HG02884 (cell line): ENCODE results near the gene RPP25L.
A peak's percentile ranks its signal among the peaks of the same experiment; 100 is the strongest.

Experiments used
- ATAC-seq: cut with Tn5 transposase; IDR thresholded peaks from one replicate; pipeline ENCODE4 v1.9.1; 2021; ENCODE audit warnings: mild to moderate bottlenecking, moderate library complexity; ENCODE audit not compliant: unreplicated experiment

Gene RPP25L

DNA sequence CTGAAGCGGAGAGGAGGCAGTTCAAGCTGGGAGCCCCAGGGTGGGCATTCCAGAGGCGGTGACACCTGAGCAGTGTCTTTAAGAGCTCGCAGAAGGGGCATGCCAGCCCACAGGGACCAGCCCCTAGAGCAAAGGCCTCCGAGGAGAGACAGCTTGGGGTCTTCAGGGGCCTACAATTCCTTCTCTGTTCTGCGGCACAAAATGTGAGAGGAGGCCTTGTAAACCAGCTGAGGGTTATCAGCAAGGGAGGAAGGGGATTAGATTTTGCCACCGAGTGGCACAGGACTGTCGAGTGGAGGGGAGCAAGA, 26.2 kb upstream of the RPP25L start:
- no peak for ATAC-seq

- ATAC-seq, result peak; percentile 91
Observed at GRCh38 chr9:34637356-34638137, 25.6 kb upstream of the RPP25L start, which contains the start of gene SIGMAR1. SIGMAR1 (minus strand) TSS chr9:34637787; CDS start chr9:34637697, 90 bp downstream.

GRCh38 chr9:34636791-34637355, 25.0 kb upstream of the RPP25L start:
- no peak for ATAC-seq

- no peak for ATAC-seq
Observed at GRCh38 chr9:34635556-34635955, 23.7 kb upstream of the RPP25L start.

DNA sequence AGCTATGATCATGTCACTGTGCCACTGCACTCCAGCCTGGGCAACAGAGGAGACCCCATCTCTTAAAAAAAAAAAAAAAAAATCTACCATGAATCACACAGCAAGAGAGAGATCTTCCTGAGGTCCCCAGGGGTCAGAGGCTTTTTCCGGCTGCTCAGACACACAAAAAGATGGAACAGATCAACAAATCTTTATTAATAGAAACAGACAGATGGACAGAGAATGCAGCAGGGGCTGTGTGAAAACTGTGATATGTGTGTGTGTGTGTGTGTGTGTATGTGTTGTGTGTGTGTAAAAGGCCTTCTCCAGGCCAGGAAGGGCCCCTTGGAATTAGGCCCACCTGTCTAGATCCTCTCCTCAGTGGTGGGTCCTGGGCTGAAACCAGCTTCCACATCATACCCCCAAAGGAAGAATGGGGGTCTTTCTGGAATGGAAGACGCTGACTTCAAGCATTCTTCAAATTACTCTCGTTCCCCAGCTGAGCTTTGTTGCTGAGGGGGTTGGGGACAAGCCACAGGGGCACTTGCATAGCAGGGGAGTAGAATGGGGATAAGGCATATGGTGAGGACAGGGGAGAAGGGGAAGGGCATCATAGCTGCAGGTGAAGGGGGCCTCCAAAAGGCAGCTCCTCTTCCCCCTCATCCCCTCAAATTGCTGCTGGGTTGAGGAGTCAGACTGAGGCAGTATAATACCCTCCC, 22.8 kb upstream of the RPP25L start:
- ATAC-seq, result no peak

- ATAC-seq, result no peak
Observed at GRCh38 chr9:34633851-34634550, 22.1 kb upstream of the RPP25L start.

GRCh38 chr9:34633166-34633565, 21.3 kb upstream of the RPP25L start:
- ATAC-seq, result no peak

GRCh38 chr9:34630402-34631154, 18.7 kb upstream of the RPP25L start:
- no peak for ATAC-seq

GRCh38 chr9:34629491-34629808, 17.6 kb upstream of the RPP25L start:
- no peak for ATAC-seq

GRCh38 chr9:34628656-34629490, 17.0 kb upstream of the RPP25L start, which contains the start of gene ARID3C:
ARID3C (minus strand) TSS chr9:34629066; CDS start chr9:34628014, 1,052 bp downstream.
- ATAC-seq, result no peak

GRCh38 chr9:34627716-34628655, 16.1 kb upstream of the RPP25L start:
- ATAC-seq, result no peak

DNA sequence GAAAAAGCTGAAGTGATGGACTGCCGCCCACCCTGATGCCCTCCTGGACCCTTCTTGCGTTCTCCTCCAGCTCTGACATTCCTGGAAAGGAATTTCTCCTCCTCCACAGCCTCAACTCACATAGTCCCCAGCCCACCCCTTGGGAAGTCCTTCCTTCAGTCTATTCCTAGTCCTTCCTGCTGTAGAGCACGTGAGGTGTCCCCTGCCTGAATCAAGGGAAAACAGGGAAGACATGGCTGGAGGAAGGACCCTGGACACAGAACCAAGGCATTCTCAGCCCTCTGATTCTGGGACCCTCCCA, 13.2 kb upstream of the RPP25L start:
- ATAC-seq, result no peak

DNA sequence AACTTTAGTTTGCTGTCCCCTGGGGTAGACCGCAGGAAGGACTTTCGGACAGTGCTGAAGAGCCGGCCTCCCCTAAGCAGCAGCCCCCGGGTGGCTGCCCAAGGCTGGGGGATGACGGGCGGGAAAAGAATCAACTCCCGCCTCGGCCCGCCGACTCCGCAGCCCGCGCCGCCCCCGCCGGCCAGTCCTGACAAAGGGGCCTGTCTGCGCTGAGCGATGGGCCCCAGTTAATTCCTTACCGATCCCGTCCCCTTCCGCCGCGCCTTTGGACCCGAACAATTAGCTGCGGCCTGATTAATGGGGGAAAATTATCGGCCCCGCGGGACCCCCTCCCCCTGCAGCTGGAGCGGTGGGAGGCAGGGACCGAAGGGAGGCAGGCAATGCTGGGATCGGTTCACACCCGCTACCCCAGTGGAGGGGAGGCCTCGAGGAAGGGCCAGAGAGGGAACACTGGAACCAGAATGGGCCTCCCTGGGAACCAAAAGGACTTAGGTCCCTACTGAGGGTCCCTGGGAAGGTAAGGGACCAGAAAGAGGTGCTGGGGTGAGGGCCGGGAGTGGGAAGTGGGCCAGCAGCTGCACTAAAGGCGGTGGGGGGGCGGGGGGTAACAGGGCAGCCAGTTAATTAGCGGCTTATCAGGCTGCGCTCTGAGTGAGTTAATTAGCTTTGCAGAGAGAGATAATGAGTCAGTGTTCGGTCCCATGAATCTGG, 12.7 kb upstream of the RPP25L start:
- ATAC-seq, result no peak

GRCh38 chr9:34623374-34624235, 11.7 kb upstream of the RPP25L start:
- ATAC-seq, result no peak

- ATAC-seq, result peak; percentile 99
Observed at GRCh38 chr9:34620061-34620994, 8.4 kb upstream of the RPP25L start, which contains the start of gene DCTN3. DCTN3 (minus strand) TSS chr9:34620495; CDS start chr9:34620464, 31 bp downstream.

DNA sequence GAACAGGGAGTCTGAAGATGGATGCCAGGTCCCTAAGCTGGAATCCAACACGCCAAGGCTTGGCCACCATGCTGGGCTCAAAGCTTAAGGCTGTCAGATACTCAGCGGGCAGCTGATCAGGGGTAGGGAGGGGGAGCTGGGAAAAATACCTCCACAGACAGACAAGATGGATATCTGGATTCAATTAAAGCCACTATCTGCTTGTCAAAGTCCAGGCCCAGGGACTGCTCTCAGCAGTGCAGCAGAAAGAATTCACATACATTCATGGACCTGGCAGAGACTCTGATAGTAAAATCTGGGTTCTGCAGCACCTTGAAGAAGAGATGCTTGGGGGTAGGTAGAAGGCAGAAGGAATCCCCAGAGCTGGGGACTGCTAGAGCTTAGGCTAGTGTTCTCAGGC, 3.2 kb upstream of the RPP25L start:
- no peak for ATAC-seq
